ENCODE measurements around the gene GAB3. TPM values are rescaled to one million over a fixed set of nuclear protein-coding genes. Genes with fewer than 3 reads are reported as not detected.

GAB3 gene
- total and polyA plus RNA-seq, 2 donors = 5.0 to 7.6 TPM

DNA sequence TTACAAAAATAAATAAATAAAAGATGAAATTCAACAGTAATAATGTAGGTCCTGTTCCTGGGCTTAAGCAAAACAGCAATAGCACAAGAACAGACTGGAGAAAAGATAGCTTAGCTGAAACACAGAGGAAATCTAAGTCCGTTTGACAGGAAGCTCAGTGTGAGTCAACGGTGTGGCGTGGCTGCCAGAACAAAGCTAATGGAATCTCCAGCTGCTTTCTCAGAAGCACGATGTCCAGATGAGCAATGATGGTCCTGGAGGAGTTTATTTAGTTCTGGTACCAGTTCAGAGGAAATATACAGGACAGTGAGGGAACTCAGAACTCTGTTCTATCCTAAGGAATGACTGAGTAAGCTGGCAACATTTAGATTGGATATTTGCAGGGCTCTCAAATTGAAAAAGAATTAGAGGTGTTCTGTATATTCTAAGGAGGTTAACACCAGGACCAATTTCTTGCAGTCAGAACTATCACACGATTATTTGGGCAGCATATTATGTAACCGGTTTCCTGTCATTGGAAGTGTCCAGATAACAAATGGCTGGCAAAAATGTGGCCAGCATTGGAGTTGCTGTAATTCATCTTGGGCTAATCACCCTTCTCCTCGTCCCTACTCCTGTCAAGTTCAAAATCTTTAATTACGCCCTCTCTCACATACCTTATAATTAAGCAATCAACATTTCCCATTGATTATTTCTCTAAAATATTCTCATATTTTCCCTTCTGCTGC, 12.7 kb downstream of the GAB3 start:
- Histone ChIP-seq H3K27ac (ENCODE audit: low read depth in 1 of 2, low read length in 1 of 2) (peak overlapping the region; percentile 46 to 52), H3K9me3 (ENCODE audit: control insufficient read depth in 2 of 2, insufficient read depth in 1 of 2, low read length in 1 of 2) (no peaks in the 10 kb centered on the region), H3K36me3 (ENCODE audit: control insufficient read depth in 2 of 2, insufficient read depth in 2 of 2, low read length in 1 of 2) (no peaks in the 10 kb centered on the region), H3K4me1 (ENCODE audit: control insufficient read depth in 2 of 2, insufficient read depth in 2 of 2, low read length in 2 of 2) (peaks cover 5 to 46% of the 10 kb centered on the region in 2 donors), H3K27me3 (ENCODE audit: control insufficient read depth in 2 of 2, insufficient read depth in 1 of 2, low read length in 1 of 2) (no peaks in the 10 kb centered on the region), H3K4me3 (ENCODE audit: low read length in 2 of 2) (no peak overlapping the region)
- WGBS = 29% methylated on average over 8 of the region's 8 CpGs
- DNase-seq (ENCODE audit: low read depth in 6 of 9, low spot score in 9 of 9) = peak in 1 of 9 donors; percentile 46

DNA sequence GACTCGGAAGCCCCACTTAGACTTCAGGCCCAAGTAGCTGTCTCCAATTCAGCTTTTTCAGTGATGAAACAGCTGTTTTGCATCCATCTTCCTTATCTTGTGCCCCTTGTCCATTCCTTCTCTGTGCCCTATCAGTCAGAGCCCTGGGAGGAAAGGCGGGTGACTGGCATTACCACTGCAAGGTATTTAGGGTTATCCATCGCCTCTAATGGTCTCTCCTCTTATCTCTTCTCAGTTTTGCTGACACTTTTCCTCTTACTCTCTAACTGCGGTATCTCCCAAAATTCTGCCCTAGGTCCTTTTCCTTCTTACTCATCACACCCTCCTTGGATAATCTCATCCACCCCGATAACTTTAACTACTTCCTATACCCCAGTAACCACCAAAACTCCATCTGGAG, 13.7 kb downstream of the GAB3 start:
- H3K9me3 ChIP-seq (ENCODE audit: control insufficient read depth in 2 of 2, insufficient read depth in 1 of 2, low read length in 1 of 2) = no peaks in the 10 kb centered on the region
- no peak for DNase-seq (ENCODE audit: low read depth in 6 of 9, low spot score in 9 of 9)
- H3K36me3 ChIP-seq (ENCODE audit: control insufficient read depth in 2 of 2, insufficient read depth in 2 of 2, low read length in 1 of 2) = no peaks in the 10 kb centered on the region
- 80% methylated on average over 5 of the region's 5 CpGs for WGBS
- no peaks in the 10 kb centered on the region for H3K27me3 ChIP-seq (ENCODE audit: control insufficient read depth in 2 of 2, insufficient read depth in 1 of 2, low read length in 1 of 2)
- peaks cover 9 to 53% of the 10 kb centered on the region in 2 donors for H3K4me1 ChIP-seq (ENCODE audit: control insufficient read depth in 2 of 2, insufficient read depth in 2 of 2, low read length in 2 of 2)
- H3K27ac ChIP-seq (ENCODE audit: low read depth in 1 of 2, low read length in 1 of 2) = no peak overlapping the region
- no peak overlapping the region for H3K4me3 ChIP-seq (ENCODE audit: low read length in 2 of 2)

DNA sequence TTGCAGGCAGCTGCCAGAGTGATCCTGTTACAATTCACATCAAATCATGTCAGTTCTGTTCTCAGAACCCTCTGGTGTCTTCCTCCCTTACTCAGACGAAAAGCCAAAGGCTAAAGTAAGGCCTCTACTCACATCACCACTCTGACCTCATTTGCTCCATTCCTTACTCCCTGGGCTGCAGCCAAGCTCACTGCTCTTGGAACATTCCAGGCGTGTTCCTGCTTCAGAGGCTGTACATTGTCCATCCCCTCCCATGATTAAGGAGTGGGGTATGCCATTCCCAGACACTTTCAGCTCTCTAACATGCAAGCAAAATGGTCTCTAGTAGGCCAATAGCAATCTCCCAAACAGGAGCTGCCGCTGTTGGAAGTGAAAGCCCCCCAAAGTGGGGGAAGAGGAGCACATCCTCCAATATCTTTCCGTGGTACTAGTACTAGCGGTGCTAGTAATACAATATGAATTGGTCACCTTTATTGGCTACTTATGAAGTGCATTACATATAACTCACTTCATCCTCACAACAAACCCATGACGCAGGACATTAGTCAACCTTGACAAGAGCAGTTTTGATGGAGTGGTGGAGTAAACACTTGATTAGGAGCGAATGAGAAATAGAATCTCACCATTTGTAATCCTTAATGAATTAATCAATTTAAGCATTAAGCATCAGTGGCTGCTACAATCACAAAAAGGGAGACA, 15.0 kb downstream of the GAB3 start:
- DNase-seq (ENCODE audit: low read depth in 6 of 9, low spot score in 9 of 9) = no peak
- peak overlapping the region; percentile 54 to 95 for H3K27ac ChIP-seq (ENCODE audit: low read depth in 1 of 2, low read length in 1 of 2)
- H3K9me3 ChIP-seq (ENCODE audit: control insufficient read depth in 2 of 2, insufficient read depth in 1 of 2, low read length in 1 of 2) = no peaks in the 10 kb centered on the region
- 89% methylated on average over 7 of the region's 7 CpGs for WGBS
- no peak overlapping the region for H3K4me3 ChIP-seq (ENCODE audit: low read length in 2 of 2)
- H3K27me3 ChIP-seq (ENCODE audit: control insufficient read depth in 2 of 2, insufficient read depth in 1 of 2, low read length in 1 of 2) = no peaks in the 10 kb centered on the region
- H3K36me3 ChIP-seq (ENCODE audit: control insufficient read depth in 2 of 2, insufficient read depth in 2 of 2, low read length in 1 of 2) = no peaks in the 10 kb centered on the region
- peaks cover 9 to 65% of the 10 kb centered on the region in 2 donors for H3K4me1 ChIP-seq (ENCODE audit: control insufficient read depth in 2 of 2, insufficient read depth in 2 of 2, low read length in 2 of 2)

GRCh38 chrX:154734061-154734781, 16.7 kb downstream of the GAB3 start:
- Histone ChIP-seq H3K36me3 (ENCODE audit: control insufficient read depth in 2 of 2, insufficient read depth in 2 of 2, low read length in 1 of 2) (no peaks in the 10 kb centered on the region), H3K27ac (ENCODE audit: low read depth in 1 of 2, low read length in 1 of 2) (peak overlapping the region; percentile 44 to 95), H3K4me1 (ENCODE audit: control insufficient read depth in 2 of 2, insufficient read depth in 2 of 2, low read length in 2 of 2) (peaks cover 9 to 74% of the 10 kb centered on the region in 2 donors), H3K27me3 (ENCODE audit: control insufficient read depth in 2 of 2, insufficient read depth in 1 of 2, low read length in 1 of 2) (no peaks in the 10 kb centered on the region), H3K9me3 (ENCODE audit: control insufficient read depth in 2 of 2, insufficient read depth in 1 of 2, low read length in 1 of 2) (no peaks in the 10 kb centered on the region), H3K4me3 (ENCODE audit: low read length in 2 of 2) (no peak overlapping the region)
- peak in 3 of 9 donors; percentile 54 to 78 (median 64) for DNase-seq (ENCODE audit: low read depth in 6 of 9, low spot score in 9 of 9)
- 6% methylated on average over 8 of the region's 8 CpGs for WGBS

DNA sequence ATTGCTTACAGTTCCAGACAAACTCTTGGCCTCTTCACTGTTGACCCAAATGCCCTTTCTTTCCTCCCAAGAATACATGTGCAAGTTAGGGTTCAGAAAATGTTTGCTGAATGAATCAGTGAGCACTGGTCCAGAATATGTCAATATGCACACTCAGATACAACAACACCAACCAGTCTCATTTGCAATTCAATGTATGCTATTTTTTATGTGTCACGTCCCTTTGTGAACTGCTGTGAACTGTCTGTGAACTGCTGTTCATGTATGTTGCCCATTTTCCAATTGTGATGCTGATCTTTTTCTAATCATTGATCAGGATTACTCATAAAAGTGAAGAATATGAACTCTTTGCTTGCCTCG, 17.8 kb downstream of the GAB3 start:
- no peak for DNase-seq (ENCODE audit: low read depth in 6 of 9, low spot score in 9 of 9)
- no peaks in the 10 kb centered on the region for H3K9me3 ChIP-seq (ENCODE audit: control insufficient read depth in 2 of 2, insufficient read depth in 1 of 2, low read length in 1 of 2)
- peaks cover 9 to 74% of the 10 kb centered on the region in 2 donors for H3K4me1 ChIP-seq (ENCODE audit: control insufficient read depth in 2 of 2, insufficient read depth in 2 of 2, low read length in 2 of 2)
- no peaks in the 10 kb centered on the region for H3K36me3 ChIP-seq (ENCODE audit: control insufficient read depth in 2 of 2, insufficient read depth in 2 of 2, low read length in 1 of 2)
- WGBS = 75% methylated on average over 2 of the region's 2 CpGs
- H3K27ac ChIP-seq (ENCODE audit: low read depth in 1 of 2, low read length in 1 of 2) = peak overlapping the region; percentile 36 to 95
- H3K27me3 ChIP-seq (ENCODE audit: control insufficient read depth in 2 of 2, insufficient read depth in 1 of 2, low read length in 1 of 2) = no peaks in the 10 kb centered on the region
- H3K4me3 ChIP-seq (ENCODE audit: low read length in 2 of 2) = no peak overlapping the region

DNA sequence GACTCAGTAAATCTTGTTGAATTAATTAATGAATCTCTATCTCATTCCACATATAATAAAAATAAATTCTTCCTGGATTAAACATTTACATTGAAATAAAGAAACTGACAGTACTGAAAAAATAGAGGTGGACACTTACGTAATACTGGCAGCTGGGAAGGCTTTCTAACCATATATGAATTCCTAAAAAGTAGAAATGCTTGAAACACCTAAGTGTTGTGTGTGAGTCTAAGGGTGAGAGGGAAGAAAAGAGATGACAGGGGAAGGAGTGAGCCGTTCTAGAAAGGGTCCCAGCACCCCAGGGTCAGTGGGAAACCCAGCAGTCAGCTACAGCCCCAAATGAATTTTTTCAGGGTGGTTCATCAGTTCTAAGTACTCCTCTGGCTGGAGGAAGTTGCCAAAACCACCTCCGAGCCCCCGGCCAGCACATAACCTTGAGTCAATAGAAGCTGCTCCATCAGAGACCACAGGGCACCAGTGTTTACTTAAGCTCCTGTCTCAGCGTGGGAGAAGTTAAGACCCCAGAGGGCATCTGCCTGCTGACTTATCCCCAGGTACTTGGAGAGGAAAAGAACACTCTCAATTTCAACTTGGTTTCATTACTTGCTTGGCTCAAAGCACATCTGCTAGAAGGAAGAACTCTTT, 18.3 kb downstream of the GAB3 start:
- Histone ChIP-seq H3K27me3 (ENCODE audit: control insufficient read depth in 2 of 2, insufficient read depth in 1 of 2, low read length in 1 of 2) (no peaks in the 10 kb centered on the region), H3K36me3 (ENCODE audit: control insufficient read depth in 2 of 2, insufficient read depth in 2 of 2, low read length in 1 of 2) (no peaks in the 10 kb centered on the region), H3K27ac (ENCODE audit: low read depth in 1 of 2, low read length in 1 of 2) (peak overlapping the region; percentile 36 to 95), H3K9me3 (ENCODE audit: control insufficient read depth in 2 of 2, insufficient read depth in 1 of 2, low read length in 1 of 2) (no peaks in the 10 kb centered on the region), H3K4me3 (ENCODE audit: low read length in 2 of 2) (no peak overlapping the region), H3K4me1 (ENCODE audit: control insufficient read depth in 2 of 2, insufficient read depth in 2 of 2, low read length in 2 of 2) (peaks cover 9 to 71% of the 10 kb centered on the region in 2 donors)
- WGBS = 31% methylated on average over 5 of the region's 5 CpGs
- peak in 1 of 9 donors; percentile 35 for DNase-seq (ENCODE audit: low read depth in 6 of 9, low spot score in 9 of 9)

DNA sequence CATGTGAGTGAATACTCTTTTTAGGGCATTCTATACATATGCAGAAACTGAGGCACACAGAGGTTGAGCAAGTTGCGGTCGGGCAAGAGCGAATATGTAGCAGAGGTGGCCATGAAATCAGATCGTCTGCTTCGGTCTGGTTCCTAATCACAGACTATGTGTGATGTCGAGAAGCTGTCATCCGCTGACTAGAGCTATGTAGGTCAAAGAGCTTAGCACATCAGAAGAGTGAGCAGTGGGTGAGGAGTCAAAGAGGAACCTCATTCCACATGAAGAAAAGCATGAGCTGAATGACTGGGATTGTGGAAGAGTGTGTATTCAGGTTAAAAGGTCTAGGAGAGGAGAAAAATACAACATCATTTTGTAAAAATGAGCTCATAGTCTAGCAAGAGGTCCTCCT, 19.0 kb downstream of the GAB3 start:
- Histone ChIP-seq H3K36me3 (ENCODE audit: control insufficient read depth in 2 of 2, insufficient read depth in 2 of 2, low read length in 1 of 2) (no peaks in the 10 kb centered on the region), H3K4me3 (ENCODE audit: low read length in 2 of 2) (no peak overlapping the region), H3K27ac (ENCODE audit: low read depth in 1 of 2, low read length in 1 of 2) (peak overlapping the region in 1 of 2 donors; percentile 56), H3K4me1 (ENCODE audit: control insufficient read depth in 2 of 2, insufficient read depth in 2 of 2, low read length in 2 of 2) (peaks cover 9 to 64% of the 10 kb centered on the region in 2 donors), H3K9me3 (ENCODE audit: control insufficient read depth in 2 of 2, insufficient read depth in 1 of 2, low read length in 1 of 2) (no peaks in the 10 kb centered on the region), H3K27me3 (ENCODE audit: control insufficient read depth in 2 of 2, insufficient read depth in 1 of 2, low read length in 1 of 2) (no peaks in the 10 kb centered on the region)
- 80% methylated on average over 7 of the region's 7 CpGs for WGBS
- DNase-seq (ENCODE audit: low read depth in 6 of 9, low spot score in 9 of 9) = peak in 1 of 9 donors; percentile 49

DNA sequence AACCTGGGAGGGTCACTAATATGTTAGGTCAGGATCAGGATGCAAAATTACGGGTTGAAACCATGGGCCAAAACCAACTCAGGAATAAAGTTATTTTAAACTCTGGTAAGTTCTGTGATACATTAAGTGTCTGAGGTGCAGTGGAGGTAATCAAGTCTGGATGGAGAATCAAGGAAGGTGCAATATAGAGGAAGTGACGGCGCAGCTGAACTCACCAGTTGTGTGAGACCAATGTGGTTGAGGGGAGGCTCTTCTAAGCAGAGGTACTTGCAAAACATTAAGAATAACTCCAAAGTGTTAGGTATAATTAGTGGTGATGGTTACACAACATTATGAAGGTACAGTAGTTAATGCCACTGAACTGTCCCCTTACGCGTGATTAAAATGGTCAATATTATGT, 19.7 kb downstream of the GAB3 start:
- Histone ChIP-seq H3K27me3 (ENCODE audit: control insufficient read depth in 2 of 2, insufficient read depth in 1 of 2, low read length in 1 of 2) (no peaks in the 10 kb centered on the region), H3K36me3 (ENCODE audit: control insufficient read depth in 2 of 2, insufficient read depth in 2 of 2, low read length in 1 of 2) (no peaks in the 10 kb centered on the region), H3K9me3 (ENCODE audit: control insufficient read depth in 2 of 2, insufficient read depth in 1 of 2, low read length in 1 of 2) (no peaks in the 10 kb centered on the region), H3K4me1 (ENCODE audit: control insufficient read depth in 2 of 2, insufficient read depth in 2 of 2, low read length in 2 of 2) (peaks cover 9 to 60% of the 10 kb centered on the region in 2 donors), H3K4me3 (ENCODE audit: low read length in 2 of 2) (no peak overlapping the region), H3K27ac (ENCODE audit: low read depth in 1 of 2, low read length in 1 of 2) (no peak overlapping the region)
- DNase-seq (ENCODE audit: low read depth in 6 of 9, low spot score in 9 of 9) = no peak
- 86% methylated on average over 5 of the region's 5 CpGs for WGBS

Data from thymus (tissue), 11 donors.